Peyer's patch (tissue), 4 donors: ENCODE data around the gene ARRDC1.

ENCODE experiments used
- CTCF ChIP-seq, 6 experiments: fragments of 450-650 bp in 4 of 6; fragments of 200-600 bp in 2 of 6; sonication (generic) in 1 of 6; IDR thresholded peaks; one replicate each; pipeline ENCODE4 v1.5.1; 2017 to 2019; ENCODE audit warnings: antibody characterized with exemption in 6 of 6, mild to moderate bottlenecking in 3 of 6, moderate library complexity in 1 of 6
- POLR2A ChIP-seq, 2 donors: fragments of 450-650 bp; IDR thresholded peaks; one replicate each; pipeline ENCODE4 v1.5.1; 2017; ENCODE audit warnings: antibody characterized with exemption in 2 of 2, mild to moderate bottlenecking in 2 of 2, moderate library complexity in 2 of 2

DNA sequence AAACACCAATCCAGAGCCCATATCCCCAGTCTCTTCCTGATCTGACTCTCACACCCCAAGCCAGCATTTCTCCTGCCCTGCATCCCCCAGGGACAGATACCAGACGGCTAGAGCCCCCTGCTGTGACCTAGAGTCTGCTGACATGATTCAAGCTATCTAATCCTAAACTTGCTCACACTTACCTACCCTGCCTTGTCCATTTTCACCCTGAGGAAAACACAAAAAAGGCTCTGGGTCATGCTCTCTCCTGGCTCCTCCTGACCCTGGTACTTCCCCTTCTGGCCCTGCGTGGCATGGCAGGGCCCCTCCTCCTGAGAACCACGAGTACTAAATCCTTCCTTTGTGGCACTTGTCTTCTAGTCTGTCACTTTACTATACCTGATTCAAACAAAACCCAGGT, 2.8 kb upstream of the ARRDC1 start:
- TF ChIP-seq CTCF (IDR thresholded peaks at IDR 0.05) (no peak), POLR2A (IDR thresholded peaks at IDR 0.05) (no peak)
